ENCODE data around the gene OR5AP2. TPM values are rescaled to one million over a fixed set of nuclear protein-coding genes. Genes with fewer than 3 reads are reported as not detected.
"Not testable (repeated sequence)": the region's sequence is repeated elsewhere in the genome, so short reads cannot be mapped to it uniquely, and the experiment has no call there.

The OR5AP2 gene
- total RNA-seq, 1 experiment from 2014 or later: not detected

GRCh38 chr11:56611174-56611573 is 31.1 kb downstream of the OR5AP2 start:
- Histone ChIP-seq H2AFZ (ENCODE audit: low read length) (no peak overlapping the region), H2BK120ac (ENCODE audit: low read depth, low read length, poor library complexity, severe bottlenecking) (no peak overlapping the region), H2AK5ac (ENCODE audit: insufficient read length, low read length) (no peak overlapping the region), H3K27me3 (ENCODE audit: insufficient read depth, low read length) (no peaks in the 10 kb centered on the region), H3K9ac (ENCODE audit: extremely low read depth, insufficient read length, low read length) (no peak overlapping the region), H3K23ac (ENCODE audit: insufficient read length, low read depth, low read length) (no peak overlapping the region), H2BK20ac (ENCODE audit: low read depth, low read length, poor library complexity, severe bottlenecking) (no peak overlapping the region), H3K79me1 (ENCODE audit: insufficient read depth, low read depth, low read length, poor library complexity, severe bottlenecking) (no peaks in the 10 kb centered on the region), H3K4me2 (ENCODE audit: insufficient read depth, insufficient read length, low read length) (no peak overlapping the region), H4K5ac (ENCODE audit: insufficient read length, low read depth, low read length) (no peak overlapping the region), H3K27ac (ENCODE audit: insufficient read length, low read depth, low read length) (no peak overlapping the region), H3K4ac (ENCODE audit: low read depth, low read length) (no peak overlapping the region), H2BK5ac (ENCODE audit: insufficient read length, low read length) (no peak overlapping the region), H4K91ac (ENCODE audit: insufficient read length, low read depth, low read length) (no peak overlapping the region), H2BK12ac (ENCODE audit: insufficient read length, low read depth, low read length) (no peak overlapping the region), H3T11ph (ENCODE audit: low read length) (no peak overlapping the region), H3K79me2 (ENCODE audit: insufficient read depth, low read length) (no peaks in the 10 kb centered on the region), H4K8ac (replicated peaks; ENCODE audit: insufficient read length, low read depth, low read length) (no peak overlapping the region), H3K56ac (ENCODE audit: insufficient read length, low read depth, low read length) (no peak overlapping the region), H3K18ac (ENCODE audit: insufficient read length, low read depth, low read length) (no peak overlapping the region), H4K20me1 (ENCODE audit: control insufficient read depth, insufficient read depth, insufficient read length) (no peaks in the 10 kb centered on the region), H2BK15ac (ENCODE audit: low read depth, low read length) (no peak overlapping the region), H3K14ac (ENCODE audit: insufficient read depth, low read length) (no peak overlapping the region), H3K4me1 (ENCODE audit: insufficient read depth, low read length) (no peaks in the 10 kb centered on the region), H3K9me3 (ENCODE audit: control insufficient read depth, low read depth, low read length) (no peaks in the 10 kb centered on the region), H3K23me2 (ENCODE audit: insufficient read length, low read depth, low read length, poor library complexity, severe bottlenecking) (no peaks in the 10 kb centered on the region)
- no peak for DNase-seq
- no peaks in the 10 kb centered on the region for H3K27me3 Mint-ChIP-seq (ENCODE audit: low read depth)
- no peak for TF ChIP-seq CTCF (conservative IDR thresholded peaks at IDR 0.05)
- no peaks in the 10 kb centered on the region for H3K9me3 Mint-ChIP-seq
- WGBS (ENCODE audit: extremely low coverage, insufficient read length, low lambda C conversion rate): no CpG with 5 or more reads among the region's 1 CpG
- 0 out of 4 replicates have a peak, but pooled peaks cover 0 to 3% of the 10 kb centered on the region in 2 experiments for H3K4me1 Mint-ChIP-seq
- H3K4me3 Mint-ChIP-seq: no peak overlapping the region
- H3K36me3 Mint-ChIP-seq (ENCODE audit: insufficient read depth in 1 of 3, low read depth in 3 of 3): no peaks in the 10 kb centered on the region
- no peak overlapping the region for H3K27ac Mint-ChIP-seq

- not testable (repeated sequence) for H2BK5ac ChIP-seq (ENCODE audit: insufficient read length, low read length); H3K79me1 ChIP-seq (ENCODE audit: insufficient read depth, low read depth, low read length, poor library complexity, severe bottlenecking); H2AK5ac ChIP-seq (ENCODE audit: insufficient read length, low read length); H3K4me1 Mint-ChIP-seq; H3K9ac ChIP-seq (ENCODE audit: extremely low read depth, insufficient read length, low read length); H3K27me3 ChIP-seq (ENCODE audit: insufficient read depth, low read length); H3K27ac Mint-ChIP-seq; H2BK15ac ChIP-seq (ENCODE audit: low read depth, low read length); H3K4ac ChIP-seq (ENCODE audit: low read depth, low read length); H4K20me1 ChIP-seq (ENCODE audit: control insufficient read depth, insufficient read depth, insufficient read length); H2BK20ac ChIP-seq (ENCODE audit: low read depth, low read length, poor library complexity, severe bottlenecking); H2BK12ac ChIP-seq (ENCODE audit: insufficient read length, low read depth, low read length); H3T11ph ChIP-seq (ENCODE audit: low read length); H3K56ac ChIP-seq (ENCODE audit: insufficient read length, low read depth, low read length); H3K4me3 Mint-ChIP-seq; DNase-seq; H3K27me3 Mint-ChIP-seq (ENCODE audit: low read depth); H2AFZ ChIP-seq (ENCODE audit: low read length); H3K4me2 ChIP-seq (ENCODE audit: insufficient read depth, insufficient read length, low read length); H4K91ac ChIP-seq (ENCODE audit: insufficient read length, low read depth, low read length); H3K14ac ChIP-seq (ENCODE audit: insufficient read depth, low read length); H3K27ac ChIP-seq (ENCODE audit: insufficient read length, low read depth, low read length); H4K8ac ChIP-seq (replicated peaks; ENCODE audit: insufficient read length, low read depth, low read length); H3K4me1 ChIP-seq (ENCODE audit: insufficient read depth, low read length); H2BK120ac ChIP-seq (ENCODE audit: low read depth, low read length, poor library complexity, severe bottlenecking); H4K5ac ChIP-seq (ENCODE audit: insufficient read length, low read depth, low read length); H3K23ac ChIP-seq (ENCODE audit: insufficient read length, low read depth, low read length); H3K23me2 ChIP-seq (ENCODE audit: insufficient read length, low read depth, low read length, poor library complexity, severe bottlenecking); H3K18ac ChIP-seq (ENCODE audit: insufficient read length, low read depth, low read length); H3K79me2 ChIP-seq (ENCODE audit: insufficient read depth, low read length)
- H3K9me3 ChIP-seq (ENCODE audit: control insufficient read depth, low read depth, low read length): peaks cover 12% of the 10 kb centered on the region
- peaks cover 39 to 40% of the 10 kb centered on the region in 2 experiments for H3K9me3 Mint-ChIP-seq
- WGBS (ENCODE audit: extremely low coverage, insufficient read length, low lambda C conversion rate): no CpG with 5 or more reads among the region's 20 CpGs
- peaks cover 11 to 27% (median 12%) of the 10 kb centered on the region in 3 experiments; a peak in 6 of 7 replicates for H3K36me3 Mint-ChIP-seq (ENCODE audit: insufficient read depth in 1 of 3, low read depth in 3 of 3)
These were observed 50.0 kb downstream of the OR5AP2 start for GRCh38 chr11:56592088-56592717.
